NK-92 (cell line): ENCODE data around the gene PSMB10.
"Not testable (repeated sequence)": the region's sequence is repeated elsewhere in the genome, so short reads cannot be mapped to it uniquely, and the experiment has no call there.

ENCODE experiments used
- DNase-seq: peaks from one replicate; lab custom pipeline; 2025; ENCODE audit not compliant: unreplicated experiment; lab: John Stamatoyannopoulos, UW

The PSMB10 gene

GRCh38 chr16:67943256-67943618, 6.6 kb upstream of the PSMB10 start:
- DNase-seq, result no peak

DNA sequence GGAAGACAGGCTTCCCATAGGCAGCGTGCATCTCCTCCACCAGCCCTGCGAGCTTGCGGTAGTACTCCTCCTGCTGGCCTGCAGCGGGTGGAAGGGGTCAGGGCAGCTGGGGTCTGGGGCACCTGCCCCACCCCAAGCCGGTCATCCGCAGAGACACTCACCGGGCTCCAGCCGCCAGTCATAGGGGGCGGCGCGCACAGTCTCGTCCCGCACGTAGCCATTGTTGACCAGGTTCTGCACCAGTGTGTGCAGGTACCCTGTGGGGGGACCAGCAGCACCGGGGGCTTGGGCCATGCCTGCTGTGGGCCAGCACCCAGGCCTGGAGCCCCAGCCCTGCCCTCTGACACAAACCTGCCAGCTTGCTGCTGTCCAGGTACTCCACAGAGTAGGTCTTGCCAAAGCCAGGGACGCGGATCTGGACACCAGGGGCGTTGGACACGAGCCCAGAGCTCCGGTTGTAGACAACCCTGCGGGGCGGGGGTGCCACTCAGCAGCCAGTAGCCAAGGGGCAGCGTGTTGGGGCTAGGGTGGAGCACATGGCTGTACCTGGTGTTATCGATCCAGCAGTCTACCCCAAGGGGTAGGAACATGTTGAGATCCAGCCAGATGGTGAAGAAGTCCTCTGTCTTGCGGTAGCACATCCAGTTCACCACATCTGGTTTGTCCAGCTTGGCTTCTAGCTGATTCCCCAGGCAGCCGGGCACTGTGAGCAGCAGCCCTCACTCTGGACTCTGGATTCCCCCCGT, 6.0 kb upstream of the PSMB10 start:
- no peak for DNase-seq

DNA sequence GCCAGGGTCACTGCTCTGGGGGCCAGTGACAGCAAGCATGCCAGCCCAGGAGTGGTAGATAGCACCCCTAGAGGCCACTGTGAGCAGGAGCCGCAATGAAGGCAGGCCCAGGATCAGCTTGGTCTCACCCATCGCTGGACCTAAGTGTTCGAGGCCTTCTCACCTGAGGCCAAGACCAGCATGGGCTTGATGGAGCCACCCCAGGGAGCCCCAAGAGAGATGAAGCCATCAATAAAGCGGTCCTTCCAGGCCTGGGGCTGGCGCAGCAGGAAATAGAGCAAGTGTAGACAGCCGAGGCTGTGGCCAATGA, 5.5 kb upstream of the PSMB10 start:
- DNase-seq, result no peak

DNA sequence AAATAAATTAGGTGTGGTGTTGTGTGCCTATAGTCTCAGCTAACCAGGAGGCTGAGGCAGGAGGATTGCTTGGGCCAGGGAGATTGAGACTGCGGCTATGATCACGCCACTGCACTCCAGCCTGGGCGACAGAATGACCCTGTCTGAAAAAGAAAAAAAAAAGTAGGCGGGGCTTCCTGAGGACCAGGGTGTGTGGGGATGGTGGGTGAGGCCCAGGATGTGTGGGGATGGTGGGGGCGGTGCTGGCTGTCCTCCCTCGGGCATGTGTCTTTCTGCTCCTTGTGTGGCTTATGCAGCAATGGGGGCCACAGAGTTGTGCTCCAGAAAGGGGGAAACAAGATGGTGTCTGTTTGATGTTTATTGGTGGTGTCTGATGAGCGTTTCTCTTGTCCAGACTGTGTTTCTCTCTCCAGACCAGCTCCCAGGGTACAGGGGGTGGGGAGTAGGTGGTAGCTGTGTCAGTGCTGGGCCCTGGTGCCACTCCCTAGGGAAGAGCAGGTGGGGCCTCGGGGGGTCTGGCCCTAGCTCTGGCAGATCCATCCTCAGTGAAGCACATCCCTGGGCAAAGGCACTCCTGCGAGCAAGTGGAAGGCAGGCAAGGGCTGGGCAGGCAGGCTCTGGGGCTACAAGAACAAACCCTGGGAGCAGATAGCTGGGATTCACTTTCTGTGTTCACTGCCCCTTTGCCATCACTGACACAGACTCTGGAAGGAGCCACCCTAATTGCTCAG, 5.0 kb upstream of the PSMB10 start:
- DNase-seq, result no peak

- DNase-seq, result no peak
Measured at GRCh38 chr16:67940446-67941089, 3.9 kb upstream of the PSMB10 start.

GRCh38 chr16:67939507-67940445, 3.1 kb upstream of the PSMB10 start:
- no peak for DNase-seq

DNA sequence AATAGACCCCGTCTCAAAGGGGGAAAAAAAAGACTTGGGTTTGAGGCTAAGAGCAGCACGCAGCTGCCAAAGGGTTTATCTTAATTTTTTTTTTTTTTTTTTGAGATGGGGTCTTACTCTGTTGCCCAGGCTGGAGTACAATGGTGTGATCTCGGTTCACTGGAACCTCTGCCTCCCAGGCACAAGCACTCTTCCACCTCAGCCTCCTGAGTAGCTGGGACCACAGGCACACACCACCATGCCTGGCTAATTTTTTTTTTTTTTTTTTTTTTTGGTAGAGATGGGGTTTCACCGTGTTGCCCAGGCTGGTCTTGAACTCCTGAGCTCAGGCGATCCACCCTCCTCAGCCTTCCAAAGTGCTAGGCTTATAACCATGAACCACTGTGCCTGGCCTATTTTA, 1.1 kb upstream of the PSMB10 start:
- DNase-seq, result not testable (repeated sequence)

- no peak for DNase-seq
Measured at GRCh38 chr16:67936880-67937605, 393 bp upstream of the PSMB10 start.

GRCh38 chr16:67935402-67936123, 1.1 kb downstream of the PSMB10 start:
- peak; percentile 49 for DNase-seq

- no peak for DNase-seq
Measured at GRCh38 chr16:67935101-67935401, 1.6 kb downstream of the PSMB10 start.

GRCh38 chr16:67934306-67935100, 2.1 kb downstream of the PSMB10 start:
- no peak for DNase-seq

DNA sequence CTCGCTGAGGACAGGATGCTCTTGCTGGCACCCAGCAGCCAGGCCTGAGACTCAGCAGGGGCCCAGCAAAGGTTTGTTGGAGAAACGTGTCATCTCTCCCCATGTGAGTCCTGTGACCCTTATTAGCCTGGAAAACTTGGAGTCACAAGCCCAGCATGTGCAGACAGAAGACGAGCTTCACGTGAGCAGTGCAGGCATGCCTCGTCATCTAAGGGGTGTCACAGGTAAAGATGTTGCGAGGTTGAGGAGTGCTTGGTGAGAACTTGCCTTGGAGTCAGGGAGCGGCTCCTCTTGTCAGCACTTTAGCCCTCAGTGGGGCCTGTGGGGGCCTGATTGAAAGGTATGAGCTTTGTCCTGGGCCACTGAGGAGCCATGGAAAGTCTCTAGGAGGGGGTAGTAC, 2.8 kb downstream of the PSMB10 start:
- no peak for DNase-seq

DNA sequence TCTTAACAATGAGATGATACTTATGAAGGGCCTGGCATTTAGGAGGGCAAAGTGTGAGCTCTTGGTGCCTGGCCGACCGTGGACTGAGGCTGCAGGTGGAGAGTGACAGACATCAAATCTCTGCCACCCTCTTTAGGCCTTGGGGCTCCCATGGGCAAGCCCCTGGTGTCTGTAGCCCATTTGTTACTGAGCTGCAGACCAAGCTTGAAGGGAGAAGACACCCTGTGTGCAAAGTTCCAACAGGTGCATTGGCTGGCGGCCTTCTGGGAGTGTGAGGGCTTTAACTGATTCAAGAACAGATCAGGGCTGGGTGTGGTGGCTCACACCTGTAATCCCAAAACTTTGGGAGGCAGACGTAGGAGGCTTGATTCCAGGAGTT, 4.2 kb downstream of the PSMB10 start:
- no peak for DNase-seq

DNA sequence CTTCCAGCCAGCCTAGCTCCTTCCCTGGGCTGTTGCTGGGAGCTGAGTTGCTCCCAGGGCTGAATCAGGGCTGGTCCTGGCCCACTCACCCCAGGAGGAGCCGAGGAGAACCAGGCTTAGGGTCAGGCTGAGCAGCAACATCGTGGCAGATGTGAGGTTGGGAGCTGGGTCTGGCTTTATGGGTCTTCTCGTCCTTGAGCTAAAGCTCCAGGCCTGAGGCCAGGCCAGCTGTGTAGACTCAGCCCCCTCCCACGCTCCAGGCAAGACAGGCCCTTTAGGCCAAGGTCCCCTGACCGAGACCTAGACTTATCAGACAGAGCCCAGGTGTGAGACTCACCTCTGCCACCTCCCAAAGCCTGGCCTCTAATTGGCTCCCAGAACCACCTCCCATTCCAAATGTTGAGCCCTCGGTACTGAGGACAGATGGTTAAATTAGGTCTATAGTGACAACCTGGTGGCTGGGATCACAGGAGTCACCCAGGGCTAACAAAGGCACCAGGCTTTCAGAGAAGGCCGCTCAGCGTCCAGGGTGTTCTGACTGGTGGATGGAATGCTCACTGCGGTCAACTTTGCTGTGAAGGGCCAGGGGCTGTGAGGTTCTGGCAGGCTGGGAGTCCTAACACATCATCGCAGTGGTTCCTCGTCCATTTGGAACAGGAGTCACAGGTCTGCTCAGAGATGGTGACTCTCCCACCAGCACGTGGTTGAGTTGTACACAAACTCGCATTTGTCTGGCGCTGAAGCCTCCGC, 4.8 kb downstream of the PSMB10 start, which contains the start of gene CTRL:
Gene CTRL, minus strand, starts transcription at position 151 of the 750 bp plus-strand sequence. Its CDS starts 10 bp downstream, at position 141.
- DNase-seq, result no peak

GRCh38 chr16:67930678-67931211, 5.9 kb downstream of the PSMB10 start:
- DNase-seq, result no peak

GRCh38 chr16:67930191-67930590, 6.5 kb downstream of the PSMB10 start:
- no peak for DNase-seq

DNA sequence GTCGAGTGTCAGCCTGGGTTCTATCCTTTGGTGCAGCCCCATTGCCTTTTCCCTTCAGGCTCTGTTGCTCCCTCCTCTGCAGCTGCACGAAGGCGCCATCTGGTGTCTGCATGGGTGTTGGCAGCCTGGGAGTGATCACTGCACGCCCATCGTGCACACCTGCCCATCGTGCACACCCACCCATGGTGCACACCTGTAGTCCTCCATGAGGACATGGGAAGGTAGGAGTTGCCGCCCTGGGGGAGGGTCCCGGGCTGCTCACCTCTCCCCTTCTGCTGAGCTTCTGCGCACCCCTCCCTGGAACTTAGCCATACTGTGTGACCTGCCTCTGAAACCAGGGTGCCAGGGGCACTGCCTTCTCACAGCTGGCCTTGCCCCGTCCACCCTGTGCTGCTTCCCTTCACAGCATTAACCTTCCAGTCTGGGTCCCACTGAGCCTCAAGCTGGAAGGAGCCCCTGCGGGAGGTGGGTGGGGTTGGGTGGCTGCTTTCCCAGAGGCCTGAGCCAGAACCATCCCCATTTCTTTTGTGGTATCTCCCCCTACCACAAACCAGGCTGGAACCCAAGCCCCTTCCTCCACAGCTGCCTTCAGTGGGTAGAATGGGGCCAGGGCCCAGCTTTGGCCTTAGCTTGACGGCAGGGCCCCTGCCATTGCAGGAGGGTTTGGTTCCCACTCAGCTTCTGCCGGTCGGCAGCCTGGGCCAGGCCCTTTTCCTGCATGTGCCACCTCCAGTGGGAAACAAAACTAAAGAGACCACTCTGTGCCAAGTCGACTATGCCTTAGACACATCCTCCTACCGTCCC, 7.9 kb downstream of the PSMB10 start:
- no peak for DNase-seq
